ENCODE data around the gene AGAP1. TPM values are rescaled to one million over a fixed set of nuclear protein-coding genes. Genes with fewer than 3 reads are reported as not detected.

AGAP1 gene
- total RNA-seq, 4 donors from 2014 or later: 7.2 to 19.6 (median 15.2) TPM

- Histone ChIP-seq H3K4me3 (no peak overlapping the region), H3K27ac (no peak overlapping the region), H3K27me3 (no peaks in the 10 kb centered on the region), H3K4me1 (no peaks in the 10 kb centered on the region), H3K36me3 (no peaks in the 10 kb centered on the region), H3K9me3 (no peaks in the 10 kb centered on the region)
- no peak for DNase-seq
- TF ChIP-seq CTCF (IDR thresholded peaks at IDR 0.05): no peak
- TF ChIP-seq POLR2A (IDR thresholded peaks at IDR 0.05): no peak
- 84 to 90% methylated on average over 7 to 10 of the region's 13 CpGs for WGBS, 2 donors
- intact Hi-C loops (cut with DNase I): no loop called here
These were observed 349.1 kb downstream of the AGAP1 start for GRCh38 chr2:235842941-235843340.

- TF ChIP-seq POLR2A (IDR thresholded peaks at IDR 0.05): no peak
- no peak for TF ChIP-seq CTCF (IDR thresholded peaks at IDR 0.05)
These were observed 349.9 kb downstream of the AGAP1 start for GRCh38 chr2:235843591-235844395.

GRCh38 chr2:235844561-235844960 lies 350.7 kb downstream of the AGAP1 start:
- no peak overlapping the region for H3K4me3 ChIP-seq
- no peaks in the 10 kb centered on the region for H3K4me1 ChIP-seq
- H3K27me3 ChIP-seq: no peaks in the 10 kb centered on the region
- no peaks in the 10 kb centered on the region for H3K36me3 ChIP-seq
- DNase-seq: no peak
- WGBS, 2 donors: 88 to 98% methylated on average over 8 of the region's 8 CpGs
- TF ChIP-seq POLR2A (IDR thresholded peaks at IDR 0.05) (no peak), CTCF (IDR thresholded peaks at IDR 0.05) (no peak)
- intact Hi-C loops (cut with DNase I): no loop called here
- no peaks in the 10 kb centered on the region for H3K9me3 ChIP-seq
- H3K27ac ChIP-seq: no peak overlapping the region

More at GRCh38 chr2:235843591-235844395, 349.9 kb downstream of the AGAP1 start:
- no peaks in the 10 kb centered on the region for H3K4me1 ChIP-seq
- no peaks in the 10 kb centered on the region for H3K36me3 ChIP-seq
- H3K27ac ChIP-seq: no peak overlapping the region
- no peaks in the 10 kb centered on the region for H3K27me3 ChIP-seq
- 72 to 91% methylated on average over 6 to 7 of the region's 12 CpGs for WGBS, 2 donors
- intact Hi-C loops (cut with DNase I): no loop called here
- DNase-seq: no peak
- no peak overlapping the region for H3K4me3 ChIP-seq
- no peaks in the 10 kb centered on the region for H3K9me3 ChIP-seq

- no peak for TF ChIP-seq POLR2A (IDR thresholded peaks at IDR 0.05)
- no peak for TF ChIP-seq CTCF (IDR thresholded peaks at IDR 0.05)
- no peaks in the 10 kb centered on the region for H3K9me3 ChIP-seq
- intact Hi-C loops (cut with DNase I): no loop called here
- 69 to 75% methylated on average over 5 to 6 of the region's 6 CpGs for WGBS, 2 donors
- H3K36me3 ChIP-seq: no peaks in the 10 kb centered on the region
- no peak overlapping the region for H3K27ac ChIP-seq
- H3K27me3 ChIP-seq: no peaks in the 10 kb centered on the region
- H3K4me3 ChIP-seq: no peak overlapping the region
- no peaks in the 10 kb centered on the region for H3K4me1 ChIP-seq
- DNase-seq: no peak
These were observed 351.4 kb downstream of the AGAP1 start for GRCh38 chr2:235845245-235845644.

- Histone ChIP-seq H3K36me3 (no peaks in the 10 kb centered on the region), H3K9me3 (no peaks in the 10 kb centered on the region), H3K4me1 (no peaks in the 10 kb centered on the region), H3K27ac (no peak overlapping the region), H3K4me3 (no peak overlapping the region), H3K27me3 (no peaks in the 10 kb centered on the region)
- TF ChIP-seq POLR2A (IDR thresholded peaks at IDR 0.05) (no peak), CTCF (IDR thresholded peaks at IDR 0.05) (no peak)
- intact Hi-C loops (cut with DNase I): no loop called here
- no peak for DNase-seq
- 93 to 94% methylated on average over 10 to 11 of the region's 11 CpGs for WGBS, 2 donors
These were observed 353.7 kb downstream of the AGAP1 start for GRCh38 chr2:235847576-235847975.
